DMS53 (cell line): Measurements from ENCODE around the gene RGL4.

Experiments used
- DNase-seq: peaks from one replicate; lab custom pipeline; 2025; lab: John Stamatoyannopoulos, UW

RGL4 gene

GRCh38 chr22:23681026-23681809 lies 9.6 kb upstream of the RGL4 start:
- DNase-seq: no peak

DNA sequence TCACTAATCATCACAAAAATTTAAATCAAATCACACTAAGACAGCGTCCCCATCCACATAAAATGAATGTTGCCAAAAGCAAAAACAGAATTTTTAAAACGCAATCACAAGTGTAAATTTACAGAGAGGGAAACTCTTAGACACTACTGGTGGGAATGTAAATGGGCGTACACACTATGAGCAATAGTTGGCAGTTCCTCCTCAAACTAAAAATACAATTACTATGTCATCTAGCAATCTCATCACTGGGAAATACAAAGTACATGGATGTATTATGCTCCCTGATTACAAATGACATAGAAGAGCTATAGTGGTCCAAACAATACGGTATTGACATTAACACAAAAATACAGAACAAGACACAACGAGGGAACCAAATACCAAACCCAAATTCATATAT lies 8.7 kb upstream of the RGL4 start:
- DNase-seq: no peak

DNA sequence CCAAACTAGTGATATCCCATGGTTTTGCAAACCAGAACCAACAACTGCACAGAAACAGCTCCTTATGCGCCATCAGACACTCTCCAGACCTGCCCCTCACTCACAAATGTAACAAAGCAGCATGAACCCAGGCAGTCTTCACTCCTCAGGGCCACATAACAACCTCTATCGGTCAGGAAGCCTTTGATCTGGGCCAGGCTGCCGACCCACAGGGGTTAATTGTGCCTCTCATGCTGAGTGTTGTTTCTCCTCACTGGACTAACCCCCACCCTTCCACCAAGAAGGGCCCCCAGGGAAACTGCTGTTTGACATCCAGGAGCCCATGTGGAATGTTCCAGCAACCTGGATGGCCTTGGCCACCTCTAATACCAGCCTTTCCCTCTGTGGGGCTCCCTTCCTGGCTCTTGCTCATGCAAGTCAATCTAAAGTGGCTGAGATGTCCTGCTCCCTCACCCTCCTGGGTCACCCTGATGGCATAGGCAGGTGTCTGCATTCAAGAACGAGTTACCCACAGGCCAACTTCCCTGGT lies 7.9 kb upstream of the RGL4 start:
- DNase-seq: no peak

DNA sequence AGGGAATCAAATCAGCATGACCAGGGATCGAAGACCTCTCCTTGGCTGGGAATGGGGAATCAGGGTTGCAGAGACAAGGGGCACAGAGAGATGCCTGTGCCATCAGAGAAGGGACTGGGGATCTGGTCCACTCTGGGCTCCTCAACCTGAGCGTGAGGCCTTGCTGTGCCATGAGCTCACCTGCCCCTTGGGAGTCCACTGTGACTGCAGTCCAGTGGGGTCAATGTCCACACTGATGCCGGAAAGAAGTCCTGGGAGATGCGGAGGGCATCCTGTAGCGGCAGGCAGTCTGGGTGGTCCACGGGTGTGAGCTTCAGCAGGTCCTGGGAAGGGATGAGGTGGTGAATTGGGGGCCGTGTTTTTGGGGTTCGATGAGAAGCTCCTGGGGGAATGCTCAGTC lies 7.3 kb upstream of the RGL4 start:
- no peak for DNase-seq

GRCh38 chr22:23684026-23684425 lies 6.8 kb upstream of the RGL4 start:
- DNase-seq: no peak

- no peak for DNase-seq
Observed at GRCh38 chr22:23684561-23685031, 6.2 kb upstream of the RGL4 start.

- DNase-seq: no peak
Observed at GRCh38 chr22:23685205-23685784, 5.5 kb upstream of the RGL4 start.

DNA sequence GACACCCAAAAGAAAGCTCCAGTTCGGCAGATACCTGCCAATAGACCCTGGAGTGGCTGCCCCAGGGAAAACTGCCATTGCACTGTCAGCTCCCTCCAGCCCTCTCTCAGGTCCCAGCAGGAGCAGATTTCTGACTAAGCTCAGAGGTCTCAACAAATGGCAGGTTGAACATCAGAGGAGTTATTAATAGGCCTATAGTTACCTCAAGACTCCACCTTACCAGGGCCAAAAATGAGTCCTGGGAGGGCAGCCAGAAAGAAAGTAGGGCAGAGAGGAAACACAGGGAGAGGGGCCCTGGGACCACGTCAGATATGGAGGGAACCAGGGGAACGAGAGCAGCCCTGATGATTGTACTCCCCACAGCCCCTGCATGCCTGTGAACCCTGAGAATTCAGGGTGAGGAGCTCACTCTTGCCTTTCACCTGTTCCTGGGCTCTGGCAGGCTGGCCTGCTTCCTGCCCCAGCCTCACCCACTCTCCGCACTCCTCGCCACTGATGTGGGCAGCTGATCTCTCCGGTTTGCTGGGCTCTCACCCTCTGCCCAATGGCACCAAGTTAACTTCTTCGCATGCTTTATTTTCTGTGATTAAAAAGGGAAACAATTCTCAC lies 4.3 kb upstream of the RGL4 start:
- no peak for DNase-seq

DNA sequence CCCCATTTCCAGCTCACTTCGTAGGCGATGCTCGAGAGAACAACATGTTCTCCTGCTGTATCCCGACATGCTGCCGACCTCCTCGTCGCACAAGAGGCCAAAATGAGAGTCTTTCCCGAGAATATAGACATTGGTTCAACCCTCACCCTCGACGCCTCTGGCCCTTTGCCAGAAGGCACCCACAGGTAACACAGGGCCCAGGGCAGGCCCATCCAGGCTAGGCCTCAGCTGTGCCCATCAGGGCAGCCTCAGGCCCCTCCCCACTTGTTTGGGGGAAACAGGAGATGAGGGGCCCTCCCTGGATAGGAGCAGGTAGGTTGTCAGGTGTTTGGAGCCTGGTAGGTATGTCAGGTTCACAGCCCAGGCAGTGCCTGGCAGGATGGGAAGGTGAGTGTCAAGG lies 2.7 kb upstream of the RGL4 start:
- no peak for DNase-seq

DNA sequence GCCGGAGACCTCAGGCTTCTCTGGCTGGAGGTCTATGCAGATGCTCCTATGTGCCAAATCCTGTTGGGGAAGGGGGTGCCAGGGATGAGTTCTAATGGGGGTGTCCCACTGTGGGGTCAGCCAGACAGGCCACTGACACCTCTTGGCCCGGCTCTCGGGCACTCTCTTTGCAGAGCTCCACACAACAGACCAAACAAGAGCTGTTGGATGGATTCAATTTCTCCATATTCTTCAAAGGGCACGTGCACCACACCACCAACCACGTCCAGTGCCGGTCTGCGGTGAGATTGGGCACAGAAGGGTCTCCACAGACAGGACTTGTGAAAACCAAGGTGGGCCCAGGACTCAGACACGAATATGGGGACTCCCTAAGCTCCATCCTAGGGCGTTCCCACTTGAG lies 2.2 kb upstream of the RGL4 start:
- DNase-seq: no peak

DNA sequence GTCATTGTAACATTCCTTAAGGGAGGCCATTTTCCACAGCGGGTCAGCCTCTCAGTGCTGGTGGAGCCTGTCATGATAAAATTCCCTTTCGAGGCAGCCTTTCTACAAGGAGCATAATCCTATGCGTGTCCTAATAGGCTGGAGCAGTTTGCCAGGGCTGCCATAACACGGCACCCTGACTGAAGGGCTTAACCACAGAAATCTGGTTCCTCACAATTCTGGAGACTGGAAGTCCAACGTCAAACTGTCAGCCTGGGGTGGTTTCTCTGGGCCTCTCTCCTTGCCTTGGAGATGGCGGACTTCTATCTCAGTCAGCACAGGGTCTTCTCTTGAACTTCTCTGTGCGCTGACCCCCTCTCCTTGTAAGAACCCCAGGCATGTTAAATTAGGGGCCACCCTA lies 1.4 kb upstream of the RGL4 start:
- DNase-seq: no peak

- DNase-seq: no peak
Observed at GRCh38 chr22:23691748-23692423, 1.1 kb downstream of the RGL4 start.

DNA sequence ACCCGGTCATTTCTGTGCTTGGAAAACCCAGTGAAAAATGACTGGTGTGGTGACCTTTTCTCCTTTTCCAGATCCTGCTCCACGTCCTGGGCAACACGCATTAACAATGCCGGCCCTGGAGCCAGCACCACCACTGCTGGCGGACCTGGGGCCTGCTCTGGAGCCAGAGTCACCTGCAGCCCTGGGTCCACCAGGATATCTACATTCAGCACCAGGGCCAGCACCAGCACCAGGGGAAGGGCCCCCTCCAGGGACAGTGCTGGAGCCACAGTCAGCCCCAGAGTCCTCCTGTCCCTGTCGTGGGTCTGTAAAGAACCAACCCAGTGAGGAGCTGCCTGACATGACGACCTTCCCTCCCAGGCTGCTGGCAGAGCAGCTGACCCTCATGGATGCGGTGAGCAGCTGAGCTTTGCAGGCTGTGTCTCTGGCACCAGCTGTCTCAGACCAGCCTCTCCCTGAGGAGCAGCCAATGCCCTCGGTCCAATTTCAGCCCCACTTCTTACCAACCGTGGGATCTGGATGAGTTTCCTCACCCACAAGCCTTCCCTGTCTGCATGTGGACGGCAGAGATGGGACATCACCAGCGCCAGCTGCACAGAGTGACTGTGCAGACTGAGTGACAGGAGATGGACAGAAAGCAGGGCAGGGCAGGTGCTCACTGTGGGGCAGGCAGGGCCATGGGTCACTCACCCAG lies 1.9 kb downstream of the RGL4 start:
- no peak for DNase-seq

- DNase-seq: no peak
Observed at GRCh38 chr22:23693979-23694680, 3.3 kb downstream of the RGL4 start.

GRCh38 chr22:23695141-23695540 lies 4.3 kb downstream of the RGL4 start:
- DNase-seq: no peak

DNA sequence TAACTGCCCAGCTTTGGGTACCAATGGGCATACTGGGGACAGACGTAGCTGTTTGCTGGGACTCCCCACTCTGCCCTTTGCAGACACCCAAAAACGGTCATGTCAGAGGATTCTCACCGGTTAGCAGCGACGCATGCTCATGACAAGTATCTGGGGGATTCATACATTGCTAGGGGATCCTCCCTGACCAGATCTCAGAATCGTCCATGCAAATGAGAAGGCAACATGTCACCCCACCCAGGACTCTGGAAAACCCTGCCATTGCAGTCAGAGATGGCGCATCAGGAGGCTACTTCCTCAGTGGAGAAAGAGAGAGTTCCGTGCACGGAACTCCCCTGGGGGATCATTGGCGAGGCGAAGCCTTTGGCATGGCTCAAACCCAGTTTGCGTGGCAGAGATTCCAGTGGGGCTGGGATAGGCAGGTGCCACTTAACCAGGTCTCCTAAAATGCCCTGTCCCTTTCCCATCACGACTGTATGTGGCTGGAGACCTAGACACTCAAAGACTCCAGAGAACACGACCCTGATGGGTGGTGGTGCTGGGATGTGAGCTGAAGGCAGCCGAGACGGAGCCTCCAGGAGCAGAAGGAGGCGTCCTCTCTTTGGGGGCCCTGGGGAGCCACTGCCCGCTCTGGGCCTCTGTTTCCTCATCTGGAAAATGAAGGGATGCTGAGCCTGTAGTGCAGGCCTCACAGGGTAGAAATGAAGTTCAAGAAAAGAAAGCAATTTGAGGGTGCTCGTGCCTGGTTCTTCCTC lies 4.9 kb downstream of the RGL4 start:
- DNase-seq: no peak

GRCh38 chr22:23696326-23696851 lies 5.6 kb downstream of the RGL4 start:
- no peak for DNase-seq

DNA sequence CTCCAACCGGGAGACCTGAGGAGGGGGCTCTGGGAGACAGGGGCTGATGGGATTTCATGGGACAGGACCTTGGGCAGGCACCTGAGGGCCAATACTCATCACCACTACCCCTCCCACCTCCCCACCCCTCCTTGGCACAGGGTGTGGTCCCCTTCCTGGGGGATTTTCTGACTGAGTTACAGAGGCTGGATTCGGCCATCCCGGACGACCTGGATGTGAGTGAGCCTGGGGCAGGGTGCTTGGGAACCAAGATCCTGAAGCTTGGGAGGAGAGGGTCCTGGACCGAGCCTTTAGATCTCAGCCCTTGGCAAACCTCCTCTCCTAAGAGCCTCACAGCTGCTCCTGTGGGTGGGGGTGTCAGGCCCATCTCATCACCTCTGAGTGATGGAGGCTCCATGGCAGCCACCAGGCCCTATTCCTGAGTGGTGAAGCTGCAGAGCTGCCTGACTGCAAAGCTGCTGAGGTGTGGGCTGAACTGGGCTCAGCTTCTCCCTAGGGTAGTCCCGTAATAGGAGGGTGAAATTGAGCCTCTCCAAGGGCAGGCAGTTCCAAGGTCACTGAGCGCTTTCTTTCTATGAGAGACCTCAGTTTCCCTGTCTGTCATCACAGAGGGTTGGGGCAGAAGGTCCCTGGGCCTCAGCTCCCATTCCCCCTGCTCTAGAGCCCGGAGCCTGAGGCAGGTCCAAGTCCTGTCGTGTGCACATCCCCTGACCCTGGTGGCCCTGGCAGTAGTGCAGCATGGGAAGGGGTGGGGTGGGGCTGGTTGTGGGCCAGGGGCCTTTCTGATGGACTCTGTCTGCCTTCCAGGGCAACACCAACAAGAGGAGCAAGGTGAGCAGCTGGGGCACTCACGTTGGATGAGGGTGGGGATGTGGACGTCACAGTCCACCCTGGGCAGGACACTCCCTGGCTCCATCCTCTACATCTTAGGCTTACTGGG lies 6.5 kb downstream of the RGL4 start:
- no peak for DNase-seq

- DNase-seq: no peak
Observed at GRCh38 chr22:23698094-23698493, 7.3 kb downstream of the RGL4 start.
